Measurements from ENCODE around the gene DHX8.

The DHX8 gene

GRCh38 chr17:43547659-43548256 lies 64.0 kb downstream of the DHX8 start:
- DNase-seq (ENCODE audit: low read depth in 2 of 2), result no peak

GRCh38 chr17:43548689-43549379 lies 65.1 kb downstream of the DHX8 start:
- DNase-seq (ENCODE audit: low read depth in 2 of 2), result no peak

GRCh38 chr17:43549496-43549895 lies 65.7 kb downstream of the DHX8 start:
- no peak for DNase-seq (ENCODE audit: low read depth in 2 of 2)

- no peak for DNase-seq (ENCODE audit: low read depth in 2 of 2)
These were observed 67.0 kb downstream of the DHX8 start for GRCh38 chr17:43550754-43551153.

GRCh38 chr17:43552229-43552837 lies 68.6 kb downstream of the DHX8 start:
- no peak for DNase-seq (ENCODE audit: low read depth in 2 of 2)

GRCh38 chr17:43553573-43553972 lies 69.8 kb downstream of the DHX8 start:
- DNase-seq (ENCODE audit: low read depth in 2 of 2), result no peak

- DNase-seq (ENCODE audit: low read depth in 2 of 2), result no peak
These were observed 71.1 kb downstream of the DHX8 start for GRCh38 chr17:43554857-43555256.

- no peak for DNase-seq (ENCODE audit: low read depth in 2 of 2)
These were observed 72.5 kb downstream of the DHX8 start for GRCh38 chr17:43556292-43556691.

GRCh38 chr17:43558805-43559160 lies 75.0 kb downstream of the DHX8 start:
- no peak for DNase-seq (ENCODE audit: low read depth in 2 of 2)

- no peak for DNase-seq (ENCODE audit: low read depth in 2 of 2)
These were observed 75.5 kb downstream of the DHX8 start for GRCh38 chr17:43559161-43559816.

GRCh38 chr17:43560461-43561427 lies 77.0 kb downstream of the DHX8 start:
- no peak for DNase-seq (ENCODE audit: low read depth in 2 of 2)

GRCh38 chr17:43562679-43563599 lies 79.2 kb downstream of the DHX8 start:
- DNase-seq (ENCODE audit: low read depth in 2 of 2), result no peak

GRCh38 chr17:43563600-43564594 lies 80.1 kb downstream of the DHX8 start:
- no peak for DNase-seq (ENCODE audit: low read depth in 2 of 2)

- no peak for DNase-seq (ENCODE audit: low read depth in 2 of 2)
These were observed 84.8 kb downstream of the DHX8 start for GRCh38 chr17:43568506-43569082.

GRCh38 chr17:43570518-43570928 lies 86.7 kb downstream of the DHX8 start:
- DNase-seq (ENCODE audit: low read depth in 2 of 2), result no peak

GRCh38 chr17:43572368-43572980 lies 88.7 kb downstream of the DHX8 start:
- no peak for DNase-seq (ENCODE audit: low read depth in 2 of 2)

GRCh38 chr17:43573579-43574321 lies 90.0 kb downstream of the DHX8 start:
- DNase-seq (ENCODE audit: low read depth in 2 of 2), result no peak

GRCh38 chr17:43574348-43574747 lies 90.6 kb downstream of the DHX8 start:
- no peak for DNase-seq (ENCODE audit: low read depth in 2 of 2)
